Hematopoietic multipotent progenitor cell treated with erythropoietin and hydrocortisone succinate and interleukin-3 and kit ligand, for 6 days (in vitro differentiated cells): ENCODE measurements around the gene NEDD4.
"Not testable (repeated sequence)": the region's sequence is repeated elsewhere in the genome, so short reads cannot be mapped to it uniquely, and the experiment has no call there.

Experiments
- DNase-seq: peaks from one replicate; pipeline ENCODE4 v3.0.0-alpha.2; 2015

NEDD4 gene

GRCh38 chr15:56003777-56004176 lies 10.4 kb upstream of the NEDD4 start:
- not testable (repeated sequence) for DNase-seq

DNA sequence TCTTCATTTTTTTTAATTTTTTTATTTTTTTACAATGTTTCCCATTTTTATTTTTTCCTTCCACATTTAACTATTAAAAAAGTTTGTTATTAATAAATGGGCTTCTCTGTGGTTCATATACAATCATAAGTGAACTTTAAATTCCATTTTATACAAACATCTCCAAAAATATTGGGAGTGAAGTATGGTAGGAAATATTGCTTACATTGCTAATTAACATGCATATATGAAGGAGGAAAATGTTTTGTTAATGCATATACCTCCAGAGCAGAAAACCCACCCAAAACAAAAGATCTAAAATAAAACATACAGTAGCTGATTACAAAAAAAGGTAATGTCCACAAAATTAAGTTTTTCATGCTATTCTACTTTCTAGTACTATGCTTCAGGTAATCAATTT lies 9.9 kb upstream of the NEDD4 start:
- DNase-seq: not testable (repeated sequence)

DNA sequence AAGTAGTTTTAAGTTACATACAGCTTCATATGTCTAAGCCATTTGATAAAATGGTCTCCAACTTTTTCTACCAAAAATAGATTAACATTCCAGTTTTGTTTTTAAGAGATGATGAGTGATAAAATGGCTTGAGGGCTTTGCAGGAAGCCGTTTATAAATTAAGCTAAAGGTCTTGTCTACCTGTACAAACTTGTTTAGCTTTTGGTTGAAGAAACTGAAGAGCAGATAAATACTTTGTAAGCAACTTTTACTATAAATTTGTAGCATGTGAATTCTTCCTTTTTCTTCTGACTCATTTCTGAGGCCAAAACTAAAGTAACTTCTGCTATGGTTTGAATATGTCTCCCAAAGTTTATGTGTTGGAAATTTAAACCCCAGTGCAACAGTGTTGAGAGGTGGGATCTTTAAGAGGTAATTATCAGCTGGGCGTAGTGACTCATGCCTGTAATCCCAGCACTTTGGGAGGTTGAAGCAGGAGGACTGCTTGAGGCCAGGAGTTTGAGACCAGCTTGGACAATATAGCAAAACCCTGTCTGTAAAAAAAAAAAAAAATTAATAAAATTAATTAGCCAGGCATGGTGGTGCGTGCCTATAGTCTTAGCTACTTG lies 8.2 kb upstream of the NEDD4 start:
- DNase-seq: no peak

DNA sequence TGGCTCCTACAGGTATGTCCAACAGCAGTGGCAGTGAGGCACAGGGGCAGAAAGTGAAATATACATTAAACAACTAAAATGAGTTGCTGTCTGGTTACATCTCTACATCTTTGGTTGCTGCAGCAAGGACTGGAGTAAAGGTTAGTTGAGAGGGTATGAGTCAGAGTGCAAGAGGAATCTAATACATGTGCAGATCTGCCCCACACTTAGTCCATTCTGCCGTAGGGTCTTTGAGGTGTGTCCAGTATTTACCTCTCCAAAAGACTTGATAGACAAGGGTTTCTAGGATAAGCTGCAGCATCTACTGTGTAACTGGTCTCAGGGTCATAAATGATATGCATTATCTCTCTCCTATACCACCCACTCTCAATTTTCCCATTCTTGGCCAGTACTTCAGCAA lies 6.2 kb upstream of the NEDD4 start:
- DNase-seq: no peak

- DNase-seq: no peak
These were observed 5.1 kb upstream of the NEDD4 start for GRCh38 chr15:55998478-55998877.

- peak; percentile 50 for DNase-seq
These were observed 570 bp upstream of the NEDD4 start for GRCh38 chr15:55993804-55994560.

DNA sequence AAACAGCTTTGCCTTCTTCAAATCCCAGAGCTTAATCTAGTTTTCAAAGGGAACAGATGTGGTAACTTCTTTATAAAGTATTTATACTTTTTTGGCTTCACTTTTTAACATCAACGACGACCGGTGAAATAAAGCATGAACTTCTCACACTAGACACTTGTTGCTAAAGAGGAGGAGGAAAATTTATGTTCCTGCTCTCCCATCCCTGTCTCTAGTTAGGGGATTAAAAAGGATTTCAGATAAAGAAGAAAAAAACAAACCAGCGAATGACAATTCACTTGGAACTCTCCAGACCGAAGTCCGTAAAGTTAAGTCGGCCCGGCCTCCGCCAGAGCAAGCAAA lies 672 bp downstream of the NEDD4 start:
- DNase-seq: no peak

- DNase-seq: peak; percentile 35
These were observed 1.3 kb downstream of the NEDD4 start for GRCh38 chr15:55991802-55992768.

GRCh38 chr15:55990998-55991397 lies 2.4 kb downstream of the NEDD4 start:
- no peak for DNase-seq

DNA sequence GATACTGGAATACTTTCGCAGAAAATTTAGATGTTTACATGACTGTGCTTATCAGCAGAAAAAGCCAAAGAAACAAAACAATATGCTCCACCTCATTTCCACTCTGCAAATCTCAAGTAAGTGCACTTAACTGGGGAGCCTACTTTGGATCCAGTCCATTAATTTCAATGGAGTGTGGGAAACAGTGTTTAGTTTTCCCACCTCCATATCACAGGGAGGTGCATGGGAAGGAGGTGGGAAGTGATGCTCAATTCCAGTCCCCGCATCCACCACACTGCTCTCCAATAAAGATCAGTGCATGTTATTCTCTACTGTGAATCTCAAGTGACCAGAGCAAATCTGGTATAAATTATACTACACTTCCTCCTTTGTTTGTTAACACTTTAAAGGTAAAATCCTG lies 2.9 kb downstream of the NEDD4 start:
- no peak for DNase-seq

- peak; percentile 46 for DNase-seq
These were observed 4.0 kb downstream of the NEDD4 start for GRCh38 chr15:55989383-55989782.

DNA sequence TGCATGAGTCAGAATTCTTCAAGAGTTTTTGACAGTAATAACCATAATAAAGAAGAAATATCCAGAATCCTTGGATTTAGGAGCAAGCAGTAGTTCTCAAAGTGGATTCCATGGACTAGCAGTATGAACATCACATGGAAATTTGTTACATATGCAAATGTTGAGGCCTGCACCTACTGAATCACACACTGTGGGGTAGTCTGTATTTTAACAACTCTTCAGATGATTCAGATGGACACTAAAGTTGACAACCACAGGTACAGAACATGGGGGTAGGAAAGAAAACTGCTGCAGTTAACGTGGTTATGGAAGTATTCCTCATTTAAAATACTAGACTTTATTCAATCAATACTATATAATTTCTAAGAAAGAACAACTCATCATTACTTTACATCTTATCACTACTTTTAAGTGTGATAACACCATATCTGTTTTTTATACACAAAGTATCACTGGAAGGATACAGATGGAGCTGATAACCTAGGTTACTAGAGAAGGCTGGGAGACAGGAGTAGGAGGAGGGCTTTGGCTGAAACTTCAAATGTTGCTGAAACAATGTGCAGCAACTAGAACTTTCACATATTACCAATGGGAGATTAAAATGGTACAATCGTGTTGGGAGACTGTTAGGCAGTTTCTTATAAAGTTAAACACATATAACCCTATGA lies 11.7 kb downstream of the NEDD4 start:
- DNase-seq: no peak

GRCh38 chr15:55980511-55980910 lies 12.9 kb downstream of the NEDD4 start:
- no peak for DNase-seq

DNA sequence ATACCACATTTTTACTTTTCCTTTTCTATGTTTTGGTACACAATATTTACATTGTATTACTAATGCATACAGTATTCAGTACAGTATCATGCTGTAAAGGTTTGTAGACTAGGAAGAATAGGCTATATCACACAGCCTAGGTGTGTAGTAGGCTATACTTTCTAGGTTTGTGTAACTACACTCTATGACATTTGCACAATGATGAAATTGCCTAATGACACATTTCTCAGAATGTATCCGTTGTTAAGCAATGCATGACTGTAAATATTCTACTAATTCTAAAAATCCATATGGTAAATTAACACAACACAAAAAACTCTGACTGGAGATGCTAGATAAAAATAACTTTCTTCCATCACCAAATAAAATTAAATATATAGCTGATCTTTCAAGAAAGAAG lies 16.2 kb downstream of the NEDD4 start:
- peak; percentile 10 for DNase-seq

GRCh38 chr15:55970286-55970685 lies 23.1 kb downstream of the NEDD4 start:
- no peak for DNase-seq

- DNase-seq: no peak
These were observed 23.8 kb downstream of the NEDD4 start for GRCh38 chr15:55969582-55969981.

- DNase-seq: no peak
These were observed 24.5 kb downstream of the NEDD4 start for GRCh38 chr15:55968923-55969322.

DNA sequence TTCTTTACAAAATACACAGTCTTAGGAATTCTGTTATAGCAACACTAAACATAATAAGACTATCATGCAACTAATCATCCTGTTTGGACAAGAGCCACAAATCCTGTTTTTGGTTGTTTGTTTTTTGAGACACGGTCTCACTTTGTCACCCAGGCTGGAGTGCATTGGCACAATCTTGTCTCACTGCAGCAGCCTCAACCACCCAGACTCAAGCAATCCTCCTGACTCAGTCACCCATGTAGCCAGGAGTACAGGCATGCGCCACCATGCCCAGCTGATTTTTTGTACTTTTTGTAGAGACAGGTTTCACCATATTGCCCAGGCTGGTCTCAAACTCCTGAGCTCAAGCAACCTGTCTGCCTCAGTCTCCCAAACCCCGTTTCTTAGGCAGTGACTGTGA lies 28.3 kb downstream of the NEDD4 start:
- no peak for DNase-seq

DNA sequence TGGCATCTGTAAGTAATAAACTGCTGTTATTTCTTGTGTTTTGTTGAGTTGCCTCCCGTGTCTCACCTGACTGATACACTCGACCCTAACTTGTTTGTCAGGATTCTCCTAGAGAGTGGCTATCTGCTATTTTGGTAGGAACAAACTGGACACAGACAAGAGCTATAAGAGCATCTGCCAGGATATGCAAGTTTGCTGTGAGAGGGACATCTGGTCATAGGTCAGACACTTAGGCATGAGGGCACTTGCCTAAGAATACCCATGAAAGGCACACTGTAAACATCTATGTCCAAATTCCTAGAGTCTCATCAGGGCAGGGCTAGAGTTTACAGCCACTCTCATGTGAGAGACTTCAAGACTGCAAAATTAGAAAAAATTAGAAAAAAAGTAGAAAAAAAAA lies 32.5 kb downstream of the NEDD4 start:
- no peak for DNase-seq

- DNase-seq: peak; percentile 51
These were observed 33.5 kb downstream of the NEDD4 start for GRCh38 chr15:55959744-55960447.

DNA sequence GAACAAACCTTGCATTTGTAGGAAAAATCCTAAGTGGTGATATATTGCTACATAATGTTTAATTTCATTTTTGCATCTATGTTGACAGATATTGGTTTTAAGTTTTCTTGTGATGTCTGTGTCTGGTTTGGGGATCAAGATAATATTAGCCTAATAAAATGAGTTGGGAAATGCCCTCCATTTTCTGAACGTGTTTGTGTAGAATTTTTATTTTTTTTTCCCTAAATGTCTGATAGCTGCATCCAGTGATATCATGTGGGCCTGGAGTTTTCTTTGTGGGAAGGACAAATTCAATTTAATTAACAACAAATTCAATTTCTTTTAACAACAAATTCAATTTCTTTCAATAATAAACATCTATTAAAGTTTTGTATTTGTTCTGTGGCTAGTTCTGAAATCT lies 35.1 kb downstream of the NEDD4 start:
- no peak for DNase-seq

- no peak for DNase-seq
These were observed 38.4 kb downstream of the NEDD4 start for GRCh38 chr15:55954862-55955605.
